ENCODE results near the gene CAPS. TPM values are rescaled to one million over a fixed set of nuclear protein-coding genes. Genes with fewer than 3 reads are reported as not detected.

The CAPS gene
- total RNA-seq, 1 donor from 2014 or later: 2.2 TPM

DNA sequence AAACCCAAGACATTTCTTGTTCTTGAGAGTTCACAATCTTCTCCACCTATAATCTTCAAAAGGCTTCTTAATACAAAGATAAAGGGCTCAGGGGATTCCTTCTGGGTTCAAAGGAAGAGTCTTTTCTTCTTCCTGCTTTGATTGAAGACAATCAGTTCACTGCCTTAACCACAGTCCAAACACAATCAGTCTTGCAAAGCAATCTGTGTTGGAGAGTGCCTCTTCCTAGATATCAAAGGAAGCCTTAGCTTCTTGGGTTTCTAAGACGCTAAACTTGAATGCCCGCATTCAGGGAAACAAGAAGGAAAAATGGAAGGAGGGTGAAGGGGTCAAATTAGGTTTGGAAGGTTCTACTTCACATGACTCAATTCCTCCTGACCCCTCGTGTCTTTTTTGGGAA lies 36.7 kb downstream of the CAPS start:
- Histone ChIP-seq H4K20me1 (ENCODE audit: low read depth) (peaks cover 100% of the 10 kb centered on the region), H3K27me3 (no peaks in the 10 kb centered on the region), H3K27ac (peak overlapping the region; percentile 77), H3K9ac (no peak overlapping the region), H3K4me3 (peak overlapping the region; percentile 33), H3K36me3 (no peaks in the 10 kb centered on the region), H3K4me1 (peaks cover 81% of the 10 kb centered on the region), H3K79me2 (ENCODE audit: low read depth) (peaks cover 95% of the 10 kb centered on the region), H3F3A (ENCODE audit: low read depth) (peaks cover 49% of the 10 kb centered on the region), H3K4me2 (peak overlapping the region; percentile 75), H2AFZ (replicated peaks) (no peak overlapping the region), H3K9me3 (ENCODE audit: low read depth) (no peaks in the 10 kb centered on the region)
- H3K27ac Mint-ChIP-seq: peak overlapping the region; percentile 94
- H3K4me3 Mint-ChIP-seq: no peak overlapping the region
- peaks cover 86% of the 10 kb centered on the region for H3K4me1 Mint-ChIP-seq
- H3K36me3 Mint-ChIP-seq: peaks cover 5% of the 10 kb centered on the region
- H3K9me3 Mint-ChIP-seq: no peaks in the 10 kb centered on the region
- H3K27me3 Mint-ChIP-seq (ENCODE audit: insufficient read depth, low read depth): no peaks in the 10 kb centered on the region
- TF ChIP-seq EZH2phosphoT487 (IDR thresholded peaks at IDR 0.05): peak; percentile 49
- TF ChIP-seq, protein P1, sequence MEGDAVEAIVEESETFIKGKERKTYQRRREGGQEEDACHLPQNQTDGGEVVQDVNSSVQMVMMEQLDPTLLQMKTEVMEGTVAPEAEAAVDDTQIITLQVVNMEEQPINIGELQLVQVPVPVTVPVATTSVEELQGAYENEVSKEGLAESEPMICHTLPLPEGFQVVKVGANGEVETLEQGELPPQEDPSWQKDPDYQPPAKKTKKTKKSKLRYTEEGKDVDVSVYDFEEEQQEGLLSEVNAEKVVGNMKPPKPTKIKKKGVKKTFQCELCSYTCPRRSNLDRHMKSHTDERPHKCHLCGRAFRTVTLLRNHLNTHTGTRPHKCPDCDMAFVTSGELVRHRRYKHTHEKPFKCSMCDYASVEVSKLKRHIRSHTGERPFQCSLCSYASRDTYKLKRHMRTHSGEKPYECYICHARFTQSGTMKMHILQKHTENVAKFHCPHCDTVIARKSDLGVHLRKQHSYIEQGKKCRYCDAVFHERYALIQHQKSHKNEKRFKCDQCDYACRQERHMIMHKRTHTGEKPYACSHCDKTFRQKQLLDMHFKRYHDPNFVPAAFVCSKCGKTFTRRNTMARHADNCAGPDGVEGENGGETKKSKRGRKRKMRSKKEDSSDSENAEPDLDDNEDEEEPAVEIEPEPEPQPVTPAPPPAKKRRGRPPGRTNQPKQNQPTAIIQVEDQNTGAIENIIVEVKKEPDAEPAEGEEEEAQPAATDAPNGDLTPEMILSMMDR (IDR thresholded peaks at IDR 0.05): no peak
- DNase-seq (ENCODE audit: low spot score): peak; percentile 69

GRCh38 chr19:5951338-5951861 lies 37.3 kb downstream of the CAPS start:
- Histone ChIP-seq H4K20me1 (ENCODE audit: low read depth) (peaks cover 100% of the 10 kb centered on the region), H3K4me3 (peak overlapping the region; percentile 33), H3K27me3 (no peaks in the 10 kb centered on the region), H3K79me2 (ENCODE audit: low read depth) (peaks cover 95% of the 10 kb centered on the region), H3K27ac (peak overlapping the region; percentile 77), H3K9ac (no peak overlapping the region), H3K9me3 (ENCODE audit: low read depth) (no peaks in the 10 kb centered on the region), H3K36me3 (no peaks in the 10 kb centered on the region), H3F3A (ENCODE audit: low read depth) (peaks cover 49% of the 10 kb centered on the region), H3K4me2 (peak overlapping the region; percentile 75), H3K4me1 (peaks cover 83% of the 10 kb centered on the region), H2AFZ (replicated peaks) (no peak overlapping the region)
- TF ChIP-seq EZH2phosphoT487 (IDR thresholded peaks at IDR 0.05): no peak
- TF ChIP-seq, protein P1 (IDR thresholded peaks at IDR 0.05): no peak
- TF ChIP-seq EZH2 (IDR thresholded peaks at IDR 0.05): no peak
- Mint-ChIP-seq H3K4me1 (peaks cover 86% of the 10 kb centered on the region), H3K36me3 (peaks cover 5% of the 10 kb centered on the region), H3K27me3 (ENCODE audit: insufficient read depth, low read depth) (no peaks in the 10 kb centered on the region), H3K27ac (peak overlapping the region; percentile 94), H3K9me3 (no peaks in the 10 kb centered on the region), H3K4me3 (peak overlapping the region; percentile 73)
- DNase-seq (ENCODE audit: low spot score): peak; percentile 61

DNA sequence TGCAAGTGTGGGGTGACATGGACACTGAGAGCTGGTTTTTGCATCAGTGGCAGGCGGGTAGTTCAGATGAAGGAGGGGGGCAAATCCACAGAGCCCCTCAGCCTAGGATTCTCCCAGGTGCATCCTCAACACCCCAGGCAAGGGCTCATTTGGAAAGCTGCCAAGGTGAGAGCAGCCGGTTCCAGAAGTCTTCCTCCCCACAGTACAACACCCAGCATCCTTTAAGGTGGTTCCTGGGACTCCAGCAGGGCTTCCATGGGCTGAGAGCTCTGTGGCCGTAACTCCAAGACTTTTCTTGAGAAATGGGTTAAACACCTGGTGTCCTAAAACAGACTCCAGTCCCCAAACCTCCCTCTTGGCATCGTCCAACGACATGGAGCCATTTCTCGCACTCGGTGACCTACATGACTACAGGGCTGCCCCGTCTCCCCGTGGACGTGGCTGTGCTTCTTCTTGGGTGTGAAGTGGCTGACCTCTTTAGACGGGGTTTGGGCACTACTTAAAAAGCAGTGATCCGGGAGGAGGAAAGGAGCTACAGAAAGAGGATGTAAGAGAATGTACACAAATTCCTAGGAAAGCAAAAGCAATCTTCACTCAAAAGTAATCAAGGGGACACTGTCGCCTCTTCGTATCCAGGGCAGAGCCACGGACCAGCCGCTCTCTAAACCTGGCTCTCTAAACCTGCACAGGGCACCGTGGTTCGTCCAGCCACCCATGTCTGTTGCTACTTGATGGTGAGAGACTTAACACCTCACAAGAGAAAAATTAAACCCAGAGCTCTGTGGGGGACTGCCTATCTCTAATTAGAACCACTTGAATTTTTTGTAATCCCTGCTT lies 38.4 kb downstream of the CAPS start:
- peaks cover 49% of the 10 kb centered on the region for H3F3A ChIP-seq (ENCODE audit: low read depth)
- no peaks in the 10 kb centered on the region for H3K9me3 ChIP-seq (ENCODE audit: low read depth)
- TF ChIP-seq EZH2 (IDR thresholded peaks at IDR 0.05) (no peak), EZH2phosphoT487 (IDR thresholded peaks at IDR 0.05) (no peak)
- TF ChIP-seq, protein P1 (IDR thresholded peaks at IDR 0.05): no peak
- peaks cover 100% of the 10 kb centered on the region for H4K20me1 ChIP-seq (ENCODE audit: low read depth)
- Mint-ChIP-seq H3K36me3 (peaks cover 3% of the 10 kb centered on the region), H3K4me1 (peaks cover 90% of the 10 kb centered on the region), H3K9me3 (no peaks in the 10 kb centered on the region), H3K4me3 (peak overlapping the region; percentile 72), H3K27me3 (ENCODE audit: insufficient read depth, low read depth) (no peaks in the 10 kb centered on the region), H3K27ac (peak overlapping the region; percentile 72)
- peak overlapping the region; percentile 75 for H3K4me2 ChIP-seq
- no peaks in the 10 kb centered on the region for H3K27me3 ChIP-seq
- H3K36me3 ChIP-seq: no peaks in the 10 kb centered on the region
- H3K4me1 ChIP-seq: peaks cover 87% of the 10 kb centered on the region
- no peak overlapping the region for H3K4me3 ChIP-seq
- H2AFZ ChIP-seq (replicated peaks): no peak overlapping the region
- peak overlapping the region; percentile 77 for H3K27ac ChIP-seq
- H3K9ac ChIP-seq: no peak overlapping the region
- H3K79me2 ChIP-seq (ENCODE audit: low read depth): peaks cover 95% of the 10 kb centered on the region
- no peak for DNase-seq (ENCODE audit: low spot score)

Measured in neural progenitor cell (in vitro differentiated cells).